VCaP (cell line): ENCODE data around the gene SLC35A4.
A peak's percentile ranks its signal among the peaks of the same experiment; 100 is the strongest.

Source experiments
- H3K27ac ChIP-seq: fragments of 450-650 bp; 2 replicates; pipeline ENCODE4 v1.5.1; 2017
- TF ChIP-seq, protein P1 (sequence below): fragments of 450-650 bp; conservative IDR thresholded peaks from 2 replicates; pipeline ENCODE4 v1.5.1; 2017; ENCODE audit warnings: mild to moderate bottlenecking, moderate library complexity

The SLC35A4 gene

GRCh38 chr5:140560227-140560626 lies 4.4 kb upstream of the SLC35A4 start:
- TF ChIP-seq, protein P1, sequence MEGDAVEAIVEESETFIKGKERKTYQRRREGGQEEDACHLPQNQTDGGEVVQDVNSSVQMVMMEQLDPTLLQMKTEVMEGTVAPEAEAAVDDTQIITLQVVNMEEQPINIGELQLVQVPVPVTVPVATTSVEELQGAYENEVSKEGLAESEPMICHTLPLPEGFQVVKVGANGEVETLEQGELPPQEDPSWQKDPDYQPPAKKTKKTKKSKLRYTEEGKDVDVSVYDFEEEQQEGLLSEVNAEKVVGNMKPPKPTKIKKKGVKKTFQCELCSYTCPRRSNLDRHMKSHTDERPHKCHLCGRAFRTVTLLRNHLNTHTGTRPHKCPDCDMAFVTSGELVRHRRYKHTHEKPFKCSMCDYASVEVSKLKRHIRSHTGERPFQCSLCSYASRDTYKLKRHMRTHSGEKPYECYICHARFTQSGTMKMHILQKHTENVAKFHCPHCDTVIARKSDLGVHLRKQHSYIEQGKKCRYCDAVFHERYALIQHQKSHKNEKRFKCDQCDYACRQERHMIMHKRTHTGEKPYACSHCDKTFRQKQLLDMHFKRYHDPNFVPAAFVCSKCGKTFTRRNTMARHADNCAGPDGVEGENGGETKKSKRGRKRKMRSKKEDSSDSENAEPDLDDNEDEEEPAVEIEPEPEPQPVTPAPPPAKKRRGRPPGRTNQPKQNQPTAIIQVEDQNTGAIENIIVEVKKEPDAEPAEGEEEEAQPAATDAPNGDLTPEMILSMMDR, result no peak
- no peak overlapping the region for H3K27ac ChIP-seq

- H3K27ac ChIP-seq, result no peak overlapping the region
- TF ChIP-seq, protein P1, result no peak
Observed at GRCh38 chr5:140561753-140562523, 2.7 kb upstream of the SLC35A4 start.

DNA sequence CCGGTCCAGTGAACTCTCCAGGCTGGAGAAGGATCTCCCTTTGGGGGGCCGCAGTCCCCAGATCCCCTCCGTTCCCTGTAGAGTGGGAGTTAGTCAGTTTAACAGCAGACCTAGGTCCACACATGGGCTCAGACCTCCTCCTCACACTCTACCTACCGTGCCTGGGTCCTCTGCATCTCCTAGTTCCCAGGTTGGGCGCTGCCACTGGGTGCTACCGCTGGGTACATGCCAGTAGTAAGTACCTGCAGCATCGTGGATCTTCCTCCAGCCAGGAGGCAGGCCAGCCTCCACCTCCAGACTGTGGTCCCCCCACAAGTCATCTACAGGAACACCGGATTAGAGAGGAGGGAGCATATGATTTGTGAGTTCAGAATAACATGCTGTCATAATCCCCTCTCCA lies 1.0 kb upstream of the SLC35A4 start:
- H3K27ac ChIP-seq, result peak overlapping the region; percentile 85
- TF ChIP-seq, protein P1, result no peak

- TF ChIP-seq, protein P1, result no peak
- peak overlapping the region; percentile 85 for H3K27ac ChIP-seq
Observed at GRCh38 chr5:140565024-140565779, 574 bp downstream of the SLC35A4 start.

DNA sequence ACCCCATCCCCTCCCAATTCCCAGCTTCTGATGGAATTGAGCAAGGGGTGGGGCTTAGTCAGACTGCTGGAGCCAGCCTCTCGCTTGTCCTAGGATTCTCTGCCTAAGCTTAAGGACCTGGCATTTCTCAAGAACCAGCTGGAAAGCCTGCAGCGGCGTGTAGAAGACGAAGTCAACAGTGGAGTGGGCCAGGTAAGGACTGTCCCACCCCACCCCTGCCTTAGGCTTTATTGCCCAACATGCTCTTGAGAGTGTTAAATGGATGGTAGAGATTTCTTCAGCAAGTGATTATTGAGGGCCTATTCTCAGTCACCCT lies 1.1 kb downstream of the SLC35A4 start:
- TF ChIP-seq, protein P1, result no peak

DNA sequence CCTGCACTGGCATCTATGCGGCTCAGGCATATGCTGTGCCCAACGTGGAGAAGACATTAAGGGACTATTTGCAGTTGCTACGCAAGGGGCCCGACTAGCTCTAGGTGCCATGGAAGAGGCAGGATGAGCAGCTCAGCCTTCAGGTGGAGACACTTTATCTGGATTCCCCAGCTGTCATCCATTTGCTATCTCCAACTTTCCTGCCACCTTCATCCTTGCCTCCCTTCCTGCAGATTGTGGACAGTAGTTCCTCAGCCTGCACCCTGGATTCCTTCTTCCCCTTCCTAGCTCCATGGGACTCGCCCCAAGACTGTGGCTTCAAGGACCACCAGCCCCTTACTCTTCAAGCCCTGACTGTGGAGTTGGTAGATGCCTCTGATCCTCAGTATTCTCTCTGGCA lies 2.0 kb downstream of the SLC35A4 start:
- H3K27ac ChIP-seq, result no peak overlapping the region
- TF ChIP-seq, protein P1, result no peak

More for the DNA sequence above, 1.1 kb downstream of the SLC35A4 start:
- H3K27ac ChIP-seq, result peak overlapping the region; percentile 85; the same call in 1 of the 2 replicates

DNA sequence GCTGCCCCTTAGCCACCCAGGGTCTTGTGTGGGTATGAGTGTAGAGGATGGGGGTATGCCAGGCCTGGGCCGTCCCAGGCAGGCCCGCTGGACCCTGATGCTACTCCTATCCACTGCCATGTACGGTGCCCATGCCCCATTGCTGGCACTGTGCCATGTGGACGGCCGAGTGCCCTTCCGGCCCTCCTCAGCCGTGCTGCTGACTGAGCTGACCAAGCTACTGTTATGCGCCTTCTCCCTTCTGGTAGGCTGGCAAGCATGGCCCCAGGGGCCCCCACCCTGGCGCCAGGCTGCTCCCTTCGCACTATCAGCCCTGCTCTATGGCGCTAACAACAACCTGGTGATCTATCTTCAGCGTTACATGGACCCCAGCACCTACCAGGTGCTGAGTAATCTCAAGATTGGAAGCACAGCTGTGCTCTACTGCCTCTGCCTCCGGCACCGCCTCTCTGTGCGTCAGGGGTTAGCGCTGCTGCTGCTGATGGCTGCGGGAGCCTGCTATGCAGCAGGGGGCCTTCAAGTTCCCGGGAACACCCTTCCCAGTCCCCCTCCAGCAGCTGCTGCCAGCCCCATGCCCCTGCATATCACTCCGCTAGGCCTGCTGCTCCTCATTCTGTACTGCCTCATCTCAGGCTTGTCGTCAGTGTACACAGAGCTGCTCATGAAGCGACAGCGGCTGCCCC lies 2.6 kb downstream of the SLC35A4 start:
- H3K27ac ChIP-seq, result no peak overlapping the region
- TF ChIP-seq, protein P1, result no peak
